Mesothelial cell of epicardium (in vitro differentiated cells): Measurements from ENCODE around the gene CLCN4. TPM values are rescaled to one million over a fixed set of nuclear protein-coding genes. Genes with fewer than 3 reads are reported as not detected.

ENCODE experiments used
- DNase-seq, 2 experiments: peaks; one replicate each; pipeline ENCODE4 v3.0.0; 2021; ENCODE audit warnings: low spot score in 2 of 2; ENCODE audit not compliant: unreplicated experiment in 2 of 2
- H3K27ac Mint-ChIP-seq: 2 replicates; pipeline ENCODE4 v1.8.0; 2021; ENCODE audit warnings: mixed read lengths
- H3K27me3 Mint-ChIP-seq: 2 replicates; pipeline ENCODE4 v1.8.0; 2021; ENCODE audit warnings: low read depth, mixed read lengths
- H3K36me3 Mint-ChIP-seq: 2 replicates; pipeline ENCODE4 v1.8.0; 2021; ENCODE audit warnings: mixed read lengths
- H3K4me1 Mint-ChIP-seq: 2 replicates; pipeline ENCODE4 v1.8.0; 2021; ENCODE audit warnings: mixed read lengths
- H3K4me3 Mint-ChIP-seq: 2 replicates; pipeline ENCODE4 v1.8.0; 2021; ENCODE audit warnings: mild to moderate bottlenecking, moderate library complexity, mixed read lengths
- H3K9me3 Mint-ChIP-seq: 2 replicates; pipeline ENCODE4 v1.8.0; 2021; ENCODE audit warnings: mixed read lengths
- total RNA-seq: library from RNA; stranded (reverse); gene quantifications from 3 replicates; pipeline ENCODE4 v1.2.1, GENCODE V29; 2021
- TF ChIP-seq, protein P1 (sequence below): fragments of 200-600 bp; sonication (generic); IDR thresholded peaks from one replicate; pipeline ENCODE4 v1.5.0; 2021; ENCODE audit warnings: antibody characterized with exemption; ENCODE audit not compliant: unreplicated experiment

CLCN4 gene
- total RNA-seq, 1 donor from 2014 or later: 8.6 TPM

DNA sequence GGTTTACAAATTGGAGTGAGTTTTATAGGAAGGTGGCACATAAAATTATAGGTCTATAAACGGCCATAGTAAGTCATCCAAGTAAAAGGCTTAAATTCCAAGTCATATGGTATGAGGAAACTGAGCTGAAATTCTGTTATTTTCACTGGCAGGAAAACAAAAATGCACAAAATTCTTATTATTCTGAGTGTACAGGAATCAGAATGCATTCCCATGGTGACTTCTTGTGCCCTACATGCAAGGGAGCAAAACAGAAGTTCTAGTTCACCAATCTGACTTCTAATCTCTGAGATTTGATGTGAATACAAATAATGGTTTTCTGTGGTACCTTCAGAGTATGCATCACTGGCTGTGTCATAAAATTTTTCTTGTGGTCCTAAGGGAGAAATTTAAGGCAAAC, 102.9 kb downstream of the CLCN4 start:
- TF ChIP-seq, protein P1, sequence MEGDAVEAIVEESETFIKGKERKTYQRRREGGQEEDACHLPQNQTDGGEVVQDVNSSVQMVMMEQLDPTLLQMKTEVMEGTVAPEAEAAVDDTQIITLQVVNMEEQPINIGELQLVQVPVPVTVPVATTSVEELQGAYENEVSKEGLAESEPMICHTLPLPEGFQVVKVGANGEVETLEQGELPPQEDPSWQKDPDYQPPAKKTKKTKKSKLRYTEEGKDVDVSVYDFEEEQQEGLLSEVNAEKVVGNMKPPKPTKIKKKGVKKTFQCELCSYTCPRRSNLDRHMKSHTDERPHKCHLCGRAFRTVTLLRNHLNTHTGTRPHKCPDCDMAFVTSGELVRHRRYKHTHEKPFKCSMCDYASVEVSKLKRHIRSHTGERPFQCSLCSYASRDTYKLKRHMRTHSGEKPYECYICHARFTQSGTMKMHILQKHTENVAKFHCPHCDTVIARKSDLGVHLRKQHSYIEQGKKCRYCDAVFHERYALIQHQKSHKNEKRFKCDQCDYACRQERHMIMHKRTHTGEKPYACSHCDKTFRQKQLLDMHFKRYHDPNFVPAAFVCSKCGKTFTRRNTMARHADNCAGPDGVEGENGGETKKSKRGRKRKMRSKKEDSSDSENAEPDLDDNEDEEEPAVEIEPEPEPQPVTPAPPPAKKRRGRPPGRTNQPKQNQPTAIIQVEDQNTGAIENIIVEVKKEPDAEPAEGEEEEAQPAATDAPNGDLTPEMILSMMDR: no peak
- no peak overlapping the region for H3K27ac Mint-ChIP-seq
- no peaks in the 10 kb centered on the region for H3K4me1 Mint-ChIP-seq
- H3K36me3 Mint-ChIP-seq: no peaks in the 10 kb centered on the region
- no peak overlapping the region for H3K4me3 Mint-ChIP-seq
- no peak for DNase-seq
- H3K27me3 Mint-ChIP-seq: no peaks in the 10 kb centered on the region
- H3K9me3 Mint-ChIP-seq: peaks cover 50% of the 10 kb centered on the region

DNA sequence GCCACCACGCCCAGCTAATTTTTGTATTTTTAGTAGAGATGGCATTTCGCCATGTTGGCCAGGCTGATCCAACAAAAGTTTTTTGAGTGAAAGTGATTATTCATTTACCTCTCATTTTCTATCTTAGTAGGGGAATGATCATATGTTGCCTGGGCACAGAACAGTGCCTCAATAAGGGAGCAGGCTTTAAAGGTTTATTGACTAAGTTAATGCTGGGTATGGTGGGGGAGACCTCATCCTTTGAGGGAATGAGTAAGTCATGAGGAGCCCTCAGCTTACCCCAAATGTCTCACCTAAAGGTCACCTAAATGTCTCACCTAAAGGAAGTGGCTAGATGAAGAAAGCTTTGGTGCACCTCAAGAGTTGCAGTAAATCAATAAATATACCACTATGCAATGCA, 109.0 kb downstream of the CLCN4 start:
- H3K27me3 Mint-ChIP-seq: no peaks in the 10 kb centered on the region
- no peak overlapping the region for H3K4me3 Mint-ChIP-seq
- TF ChIP-seq, protein P1: no peak
- H3K27ac Mint-ChIP-seq: no peak overlapping the region
- peaks cover 58% of the 10 kb centered on the region for H3K9me3 Mint-ChIP-seq
- H3K4me1 Mint-ChIP-seq: no peaks in the 10 kb centered on the region
- H3K36me3 Mint-ChIP-seq: no peaks in the 10 kb centered on the region
- DNase-seq: no peak

DNA sequence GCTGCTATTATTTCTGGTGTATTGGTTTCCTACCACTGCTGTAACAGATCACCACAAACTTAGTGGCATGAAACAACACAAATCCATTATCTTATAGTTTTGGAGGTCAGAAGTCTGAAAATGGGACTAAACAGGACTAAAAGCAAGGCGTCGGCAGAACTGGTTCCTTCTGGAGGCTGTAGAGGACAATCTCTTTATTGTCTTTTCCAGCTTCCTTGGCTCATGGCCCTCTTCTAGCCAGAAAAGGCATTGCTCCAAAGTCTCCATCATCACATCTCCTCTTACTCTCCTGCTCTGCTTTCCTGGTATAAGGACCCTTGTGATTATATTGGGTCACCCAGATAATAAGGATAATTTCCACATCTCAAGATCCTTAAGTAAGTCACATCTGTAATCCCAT, 121.9 kb downstream of the CLCN4 start:
- TF ChIP-seq, protein P1: no peak
- DNase-seq: no peak
- Mint-ChIP-seq H3K9me3 (peaks cover 30% of the 10 kb centered on the region), H3K27ac (no peak overlapping the region), H3K36me3 (no peaks in the 10 kb centered on the region), H3K4me3 (no peak overlapping the region), H3K4me1 (no peaks in the 10 kb centered on the region), H3K27me3 (no peaks in the 10 kb centered on the region)

DNA sequence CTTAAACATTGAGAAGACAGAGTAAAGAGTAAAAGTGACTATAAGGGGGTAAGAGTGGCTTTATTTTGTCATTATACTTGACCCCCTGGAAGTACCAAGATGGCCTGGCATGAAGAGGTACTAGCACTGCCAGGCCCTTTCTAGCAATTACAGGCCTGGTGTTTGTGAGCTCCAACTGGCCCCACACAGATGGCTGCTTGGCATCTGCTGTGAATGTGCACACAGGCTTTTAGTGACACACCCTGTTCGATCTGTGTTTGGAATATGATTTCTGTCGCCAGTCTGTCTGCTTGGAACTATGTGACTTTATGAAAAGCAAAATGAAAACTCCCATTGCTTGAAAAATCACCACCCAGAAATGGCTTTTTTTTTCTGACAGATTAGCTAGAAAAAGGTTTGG, 123.3 kb downstream of the CLCN4 start:
- TF ChIP-seq, protein P1: no peak
- Mint-ChIP-seq H3K9me3 (peaks cover 30% of the 10 kb centered on the region), H3K4me1 (peaks cover 3% of the 10 kb centered on the region), H3K27me3 (no peaks in the 10 kb centered on the region), H3K4me3 (no peak overlapping the region), H3K27ac (no peak overlapping the region), H3K36me3 (no peaks in the 10 kb centered on the region)
- DNase-seq: no peak

DNA sequence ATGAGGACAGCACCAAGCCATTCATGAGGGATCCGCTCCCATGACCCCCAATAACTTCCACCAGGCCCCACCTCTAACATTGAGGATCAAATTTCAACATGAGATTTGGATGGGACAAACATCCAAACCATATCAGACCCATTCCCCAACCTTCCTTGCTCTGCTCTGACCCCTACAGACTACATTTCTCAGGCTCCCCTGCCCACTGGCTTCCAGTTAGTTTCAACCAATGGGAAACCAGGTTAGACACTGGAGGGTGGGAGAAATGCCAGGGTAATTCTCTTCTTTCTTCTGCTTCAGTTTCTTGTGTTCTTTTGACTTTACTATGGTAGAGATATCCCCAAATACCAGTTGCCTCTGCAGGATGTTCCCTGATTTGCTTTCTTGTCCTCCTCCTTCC, 125.7 kb downstream of the CLCN4 start:
- H3K4me3 Mint-ChIP-seq: no peak overlapping the region
- peaks cover 6% of the 10 kb centered on the region for H3K4me1 Mint-ChIP-seq
- TF ChIP-seq, protein P1: no peak
- no peaks in the 10 kb centered on the region for H3K36me3 Mint-ChIP-seq
- peaks cover 35% of the 10 kb centered on the region for H3K9me3 Mint-ChIP-seq
- no peak overlapping the region for H3K27ac Mint-ChIP-seq
- DNase-seq: no peak
- no peaks in the 10 kb centered on the region for H3K27me3 Mint-ChIP-seq

DNA sequence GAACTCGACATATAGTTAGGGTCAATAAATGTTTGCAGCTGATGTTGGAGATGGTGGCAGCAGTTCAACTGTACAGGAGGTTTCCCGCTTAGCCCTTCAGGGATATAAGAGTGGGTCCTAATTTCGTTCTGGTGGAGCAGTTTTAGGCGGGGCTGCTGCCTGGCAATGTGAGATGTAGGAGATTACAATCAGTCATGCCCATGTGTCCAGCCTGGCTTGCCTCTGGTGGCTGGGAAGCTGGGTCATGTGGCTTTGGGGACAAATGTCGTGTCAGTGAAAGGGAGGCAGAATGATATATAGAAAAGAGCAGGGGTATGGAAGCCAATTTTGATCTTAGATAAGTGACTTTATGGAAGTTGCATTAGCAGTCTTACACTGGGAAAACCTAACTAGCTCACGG, 129.4 kb downstream of the CLCN4 start:
- DNase-seq: no peak
- Mint-ChIP-seq H3K36me3 (no peaks in the 10 kb centered on the region), H3K27me3 (no peaks in the 10 kb centered on the region), H3K9me3 (peaks cover 41% of the 10 kb centered on the region), H3K4me1 (peaks cover 20% of the 10 kb centered on the region), H3K4me3 (no peak overlapping the region), H3K27ac (no peak overlapping the region)
- TF ChIP-seq, protein P1: no peak
